Epithelial cell of esophagus (primary cell): ENCODE measurements around the gene NTF3.
A peak's percentile ranks its signal among the peaks of the same experiment; 100 is the strongest.

ENCODE experiments used
- DNase-seq: peaks from one replicate; pipeline ENCODE4 v3.0.0; 2010; ENCODE audit warnings: low read depth
- H3K4me3 ChIP-seq: 2 replicates; pipeline ENCODE4 v1.5.1; 2011; ENCODE audit warnings: mild to moderate bottlenecking, low read length, control low read depth
- CTCF ChIP-seq: IDR thresholded peaks from 2 replicates; pipeline ENCODE4 v1.5.1; 2011; ENCODE audit warnings: low read depth, mild to moderate bottlenecking, low read length, control low read depth, inconsistent platforms; ENCODE audit not compliant: insufficient read depth; ENCODE audit errors: missing control alignments

The NTF3 gene

DNA sequence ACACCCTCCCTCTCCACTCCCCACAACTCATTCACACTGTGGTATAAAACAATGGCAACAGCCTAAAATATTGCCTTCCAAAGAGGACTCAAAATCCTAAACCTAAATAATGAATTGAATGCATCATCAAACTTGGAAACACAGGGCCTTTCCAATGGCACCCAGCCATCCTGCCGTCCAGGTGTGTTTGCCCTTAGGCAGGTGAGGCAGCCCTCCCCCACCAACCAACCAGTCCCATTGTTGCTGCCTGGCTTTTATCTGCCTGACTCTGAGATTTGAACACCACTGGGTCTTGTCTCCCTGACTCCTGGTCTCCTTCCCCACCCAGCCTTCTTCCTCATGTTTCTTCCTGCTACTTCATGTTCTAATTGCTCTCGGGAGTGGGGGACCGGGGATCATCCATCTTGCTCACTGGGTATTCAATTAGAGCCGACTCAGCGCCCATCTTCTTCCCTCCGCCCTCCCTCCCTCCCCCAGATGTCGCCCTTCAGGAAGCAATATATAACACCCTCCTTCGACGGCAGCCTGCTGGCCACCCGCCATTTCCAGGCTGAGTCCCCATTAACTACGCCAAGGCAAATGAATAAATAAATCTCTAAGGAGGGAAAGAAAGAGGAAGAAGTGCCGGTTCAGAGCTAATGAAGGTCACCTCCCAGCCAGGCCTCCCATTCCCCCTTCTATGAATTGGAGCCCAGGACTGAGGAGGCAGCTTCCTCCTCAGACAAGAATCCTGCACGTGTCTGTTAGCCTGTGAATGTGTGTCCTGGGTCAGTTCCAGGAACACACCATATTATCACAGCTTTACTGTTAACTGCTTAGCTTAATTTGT is 36.3 kb upstream of the NTF3 start:
- no peak for TF ChIP-seq CTCF
- DNase-seq: peak; percentile 45
- no peak overlapping the region for H3K4me3 ChIP-seq

DNA sequence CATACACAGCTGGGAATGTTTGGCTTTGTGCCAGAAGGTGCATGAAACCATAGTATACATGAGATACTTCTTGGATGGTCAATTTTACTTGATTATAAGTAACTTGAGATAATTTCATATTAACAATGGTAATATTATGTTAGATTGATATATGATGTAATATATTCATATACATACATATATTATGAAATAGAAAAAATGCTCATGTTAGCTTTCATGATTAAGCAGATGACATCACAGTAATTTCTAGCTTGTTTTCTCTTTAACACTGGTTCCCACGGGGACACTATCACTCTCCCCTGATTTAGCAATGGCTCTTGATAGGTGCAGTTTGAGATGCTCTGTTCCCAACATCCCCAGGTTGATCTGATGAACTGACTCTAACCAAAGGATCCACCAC is 35.4 kb upstream of the NTF3 start:
- no peak for TF ChIP-seq CTCF
- H3K4me3 ChIP-seq: no peak overlapping the region
- no peak for DNase-seq

GRCh38 chr12:5399266-5399665 is 32.6 kb upstream of the NTF3 start:
- no peak overlapping the region for H3K4me3 ChIP-seq
- no peak for TF ChIP-seq CTCF
- no peak for DNase-seq

DNA sequence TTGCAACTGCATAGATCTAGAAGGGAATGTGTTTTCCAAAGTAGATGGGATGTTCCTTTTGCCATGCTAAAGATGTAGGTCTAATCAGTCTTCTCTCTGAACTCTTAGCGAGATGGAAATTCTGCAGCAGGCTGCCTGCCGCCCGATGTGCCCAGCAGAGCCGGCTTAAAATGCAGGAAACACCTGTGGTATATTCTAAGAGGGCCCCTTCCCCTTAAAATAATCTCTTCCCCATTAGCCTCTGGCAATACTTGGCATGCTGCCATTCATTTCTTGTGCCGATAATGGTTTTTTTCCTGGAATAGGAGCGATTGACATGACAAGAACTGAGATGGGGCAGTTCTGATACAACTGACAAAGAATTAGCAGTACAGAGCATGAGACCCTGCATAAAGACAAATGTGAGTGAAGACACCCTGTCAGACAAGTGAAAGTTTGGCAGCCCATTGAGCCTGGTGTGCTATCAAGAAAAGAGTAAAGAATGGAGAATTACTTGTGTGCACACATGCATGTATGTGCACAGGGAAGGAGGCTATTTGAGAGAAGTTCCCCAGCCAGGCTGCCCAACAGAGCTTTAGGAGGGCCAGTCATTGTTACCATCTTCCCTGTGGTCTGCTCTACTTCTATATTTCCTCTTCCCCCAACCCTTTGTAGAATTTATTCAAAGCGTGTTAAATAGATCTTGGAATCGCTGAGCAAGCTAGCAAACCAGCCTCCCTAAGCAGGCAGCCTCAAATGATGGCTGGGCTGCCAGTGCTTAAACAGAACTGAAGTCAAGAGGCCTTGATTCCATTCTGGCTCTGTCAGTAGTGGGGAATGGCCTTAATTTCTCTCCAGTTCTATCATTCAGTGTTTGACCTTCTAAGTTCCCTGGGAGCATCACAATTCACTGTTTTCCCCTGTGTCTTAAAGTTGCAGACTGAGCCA is 29.6 kb upstream of the NTF3 start:
- H3K4me3 ChIP-seq: no peak overlapping the region
- no peak for TF ChIP-seq CTCF
- no peak for DNase-seq

DNA sequence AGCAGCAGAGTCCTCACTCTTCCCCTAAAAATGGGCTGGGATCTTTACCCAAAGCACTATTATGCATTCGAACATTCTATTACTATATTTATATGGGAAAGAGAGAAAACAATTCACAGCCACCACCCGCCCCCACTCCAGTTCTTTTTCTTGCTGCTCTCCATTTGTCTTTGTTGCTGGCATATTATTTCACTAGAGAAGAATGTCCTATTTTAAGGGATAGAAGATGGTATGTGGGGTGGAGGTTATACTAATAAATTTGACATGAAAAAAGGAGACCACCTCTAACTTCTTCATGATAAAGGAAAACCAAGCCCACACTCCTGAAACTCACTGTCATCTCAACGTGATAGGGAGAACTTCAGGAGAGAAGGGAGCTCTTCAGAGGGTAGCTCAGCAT is 28.5 kb upstream of the NTF3 start:
- no peak for DNase-seq
- no peak overlapping the region for H3K4me3 ChIP-seq
- no peak for TF ChIP-seq CTCF

DNA sequence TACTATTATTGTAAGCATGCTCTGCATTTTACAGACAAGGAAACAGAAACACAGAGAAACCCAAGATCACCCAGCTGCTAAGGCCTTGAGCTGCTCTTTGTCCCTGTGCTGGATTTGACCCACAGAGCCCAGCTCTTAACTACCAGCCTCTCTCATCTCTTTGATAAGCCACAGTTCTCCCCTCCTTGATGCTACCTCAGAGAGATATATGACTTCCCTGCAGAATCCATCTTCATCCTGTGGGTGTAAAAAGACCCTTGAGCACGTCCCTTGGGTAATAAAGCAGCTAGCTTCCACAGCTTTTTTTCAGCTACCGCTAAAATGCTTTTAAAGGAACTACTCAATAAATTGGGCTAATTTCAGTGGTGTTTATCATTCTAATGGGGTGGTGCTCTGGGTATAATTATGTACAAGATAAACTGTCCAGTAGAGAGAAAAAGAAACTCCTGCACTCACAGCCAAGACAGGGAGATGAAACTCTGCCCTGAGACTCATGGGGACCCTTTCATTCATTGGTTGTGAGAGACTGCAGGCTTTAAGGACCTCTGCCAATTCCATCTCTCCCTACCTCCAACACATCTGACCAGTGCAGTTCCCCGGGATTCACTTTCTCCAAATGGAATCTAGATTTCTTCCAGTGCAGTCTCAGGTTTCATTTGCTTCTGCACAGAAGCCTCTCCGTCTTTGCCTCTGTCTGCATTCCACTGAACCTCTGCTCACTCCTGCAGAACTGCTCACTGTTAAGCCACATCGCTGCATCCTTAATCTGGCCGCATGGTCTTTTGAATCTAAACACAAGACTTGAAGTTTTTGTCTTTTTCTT is 24.7 kb upstream of the NTF3 start:
- no peak for DNase-seq
- H3K4me3 ChIP-seq: no peak overlapping the region
- no peak for TF ChIP-seq CTCF
